Suprapubic skin (tissue), 3 donors: Measurements from ENCODE around the gene ATF7.

Source experiments
- CTCF ChIP-seq, 2 donors: fragments of 200-600 bp in 1 of 2; fragments of 450-650 bp in 1 of 2; sonication (generic) in 1 of 2; IDR thresholded peaks; one replicate each; pipeline ENCODE4 v1.5.1; 2016 to 2019; ENCODE audit warnings: antibody characterized with exemption in 2 of 2, mild to moderate bottlenecking in 1 of 2, moderate library complexity in 1 of 2
- EP300 ChIP-seq: sonication (generic); formaldehyde crosslinking; IDR thresholded peaks from one replicate; pipeline ENCODE4 v1.6.1; 2017; ENCODE audit warnings: antibody characterized with exemption
- POLR2A ChIP-seq, 2 donors: fragments of 450-650 bp; IDR thresholded peaks; one replicate each; pipeline ENCODE4 v1.6.1; 2017; ENCODE audit warnings: antibody characterized with exemption in 2 of 2, mild to moderate bottlenecking in 2 of 2, moderate library complexity in 2 of 2

GRCh38 chr12:53616950-53617349 is 9.2 kb downstream of the ATF7 start:
- no peak for TF ChIP-seq CTCF (IDR thresholded peaks at IDR 0.05)
- no peak for TF ChIP-seq EP300
- TF ChIP-seq POLR2A (IDR thresholded peaks at IDR 0.05) = no peak
